ENCODE data around the gene CYP2W1.
"Not testable (repeated sequence)": the region's sequence is repeated elsewhere in the genome, so short reads cannot be mapped to it uniquely, and the experiment has no call there.

The CYP2W1 gene

GRCh38 chr7:983004-983615, at the start of gene CYP2W1:
Gene CYP2W1, plus strand, starts transcription at chr7:983181. Its CDS starts 31 bp downstream, at chr7:983212.
- no peak for DNase-seq

GRCh38 chr7:934469-935163, 48.4 kb upstream of the CYP2W1 start:
- no peak for DNase-seq

DNA sequence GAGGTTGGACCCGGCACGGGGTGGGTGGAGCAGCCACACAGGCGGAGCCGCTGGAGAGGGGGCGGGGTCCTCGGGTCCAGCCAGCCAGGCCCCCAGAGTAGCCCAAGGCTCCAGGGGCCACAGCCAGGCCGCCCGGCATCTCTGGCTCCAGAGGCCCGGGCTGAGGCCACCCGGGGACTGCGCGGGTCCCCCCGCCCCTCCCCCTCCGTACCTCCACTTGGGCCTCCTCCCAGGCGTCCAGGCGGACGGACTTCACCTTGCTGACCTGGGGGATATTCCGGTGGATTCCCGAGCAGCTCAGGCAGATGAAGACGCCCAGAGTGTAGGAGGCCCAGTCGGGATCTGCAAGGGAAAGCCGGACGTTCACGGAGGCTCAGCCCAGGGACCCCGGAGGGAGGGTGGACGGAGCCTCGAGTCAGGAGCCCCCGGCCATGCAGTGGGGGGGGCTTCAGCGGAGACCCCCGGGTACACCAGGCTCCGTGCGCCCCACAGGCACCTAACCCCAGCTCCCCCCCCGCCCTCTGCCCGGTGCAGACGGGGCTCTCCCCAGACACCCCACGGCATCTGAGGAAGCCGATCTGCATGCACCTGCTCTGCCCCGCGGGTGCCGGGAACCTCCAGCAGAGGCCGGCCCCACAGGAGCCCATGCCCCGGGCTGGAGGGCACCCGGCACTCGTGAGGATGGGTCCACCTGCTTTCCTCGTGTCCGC, 47.7 kb upstream of the CYP2W1 start:
- no peak for DNase-seq

GRCh38 chr7:935874-936385, 47.1 kb upstream of the CYP2W1 start:
- no peak for DNase-seq

DNA sequence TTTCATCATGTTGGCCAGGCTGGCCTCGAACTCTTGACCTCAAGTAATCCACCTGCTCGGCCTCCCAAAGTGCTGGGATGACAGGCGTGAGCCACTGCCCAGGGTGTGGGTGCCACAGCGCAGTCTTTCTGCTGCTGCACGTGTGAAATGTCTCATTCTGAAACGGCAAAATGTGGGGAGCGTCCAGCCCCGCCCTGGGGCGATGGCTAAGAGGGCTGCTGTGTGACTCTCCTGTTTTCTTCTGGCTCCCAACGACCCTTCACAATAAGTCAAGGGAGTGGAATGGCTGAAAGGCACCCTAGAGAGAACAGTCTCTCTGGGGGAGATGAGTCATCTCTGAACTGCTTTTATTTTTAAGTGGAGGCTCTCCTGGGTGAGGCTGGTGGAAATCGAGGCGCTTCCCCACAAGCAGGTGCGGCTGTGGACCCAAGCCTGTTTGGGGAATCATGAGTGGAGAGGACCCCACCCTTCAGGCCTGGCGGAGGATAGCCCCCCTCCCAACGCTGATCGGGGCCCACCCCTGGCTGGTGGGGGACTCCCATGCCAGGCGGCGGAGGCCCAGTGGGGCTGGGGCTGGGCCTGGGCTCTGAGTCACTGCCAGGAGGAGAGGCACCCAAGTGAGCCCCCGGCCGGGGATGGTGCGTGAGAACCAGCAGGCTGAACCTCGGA, 46.5 kb upstream of the CYP2W1 start:
- DNase-seq, result peak; percentile 79

GRCh38 chr7:937856-938484, 45.0 kb upstream of the CYP2W1 start:
- DNase-seq, result no peak

- DNase-seq, result no peak
Observed at GRCh38 chr7:938546-939185, 44.3 kb upstream of the CYP2W1 start.

DNA sequence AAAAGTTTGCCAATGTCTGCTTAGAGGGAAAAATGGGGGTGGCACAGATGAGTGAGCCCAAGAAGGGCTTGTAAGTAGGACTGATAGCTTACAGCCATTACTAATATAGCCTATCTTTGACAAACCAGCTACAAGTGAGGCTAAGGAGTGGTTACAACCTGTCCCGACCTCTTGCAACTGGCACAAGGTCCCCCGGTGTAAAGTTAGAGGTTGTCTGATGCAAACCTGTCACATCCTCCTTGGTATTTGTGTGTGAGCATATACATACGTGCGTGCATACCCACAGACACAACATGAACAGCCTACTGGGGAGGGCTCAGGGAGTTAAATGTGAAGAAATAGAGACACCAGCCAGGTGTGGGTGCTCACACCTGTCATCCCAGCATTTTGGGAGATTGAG, 43.1 kb upstream of the CYP2W1 start:
- no peak for DNase-seq

DNA sequence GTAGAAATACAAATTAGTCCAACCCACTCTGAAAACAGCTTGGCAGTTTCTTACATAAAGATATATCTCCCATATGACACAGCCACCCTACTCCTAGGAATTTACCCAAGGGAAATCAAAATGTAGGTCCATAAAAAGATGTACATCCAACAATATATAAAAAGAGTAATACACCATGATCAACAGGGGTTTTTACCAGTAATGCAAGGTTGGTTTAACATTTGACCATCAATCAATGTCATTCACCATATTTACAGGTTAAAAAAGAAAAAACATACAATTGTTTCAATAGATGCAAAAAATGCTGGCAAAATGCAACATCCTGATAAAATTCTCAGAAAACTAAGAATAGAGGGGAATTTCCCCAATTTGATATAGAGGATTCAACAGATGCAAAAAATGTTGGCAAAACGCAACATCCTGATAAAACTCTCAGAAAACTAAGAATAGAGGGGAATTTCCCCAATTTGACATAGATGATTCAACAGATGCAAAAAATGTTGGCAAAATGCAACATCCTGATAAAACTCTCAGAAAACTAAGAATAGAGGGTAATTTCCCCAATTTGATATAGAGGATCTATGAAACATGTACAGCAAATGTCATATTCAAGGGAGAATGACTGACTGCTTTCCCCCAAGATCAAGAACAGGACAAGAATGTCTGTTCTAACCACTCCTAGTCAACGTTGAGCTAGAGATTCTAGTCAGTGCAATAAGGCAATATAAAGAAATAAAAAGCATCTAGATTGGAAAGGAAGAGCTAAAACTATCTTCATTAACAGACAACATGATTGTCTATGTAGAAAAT, 42.2 kb upstream of the CYP2W1 start:
- no peak for DNase-seq

DNA sequence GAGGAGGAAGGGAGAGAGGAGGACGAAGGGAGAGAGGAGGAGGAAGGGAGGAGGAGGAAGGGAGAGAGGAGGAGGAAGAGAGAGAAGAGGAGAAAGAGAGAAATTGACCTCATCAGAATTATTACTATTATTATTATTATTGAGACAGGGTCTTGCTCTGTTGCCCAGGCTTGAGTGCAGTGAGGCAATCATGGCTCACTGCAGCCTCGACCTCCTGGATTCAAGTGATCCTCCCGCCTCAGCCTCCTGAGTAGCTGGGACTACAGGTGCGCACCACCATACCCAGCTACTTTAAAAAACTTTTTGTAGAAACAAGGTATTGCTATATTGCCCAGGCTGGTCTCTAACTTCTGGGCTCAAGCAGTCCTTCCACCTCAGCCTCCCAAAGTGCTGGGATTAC, 39.2 kb upstream of the CYP2W1 start:
- not testable (repeated sequence) for DNase-seq

DNA sequence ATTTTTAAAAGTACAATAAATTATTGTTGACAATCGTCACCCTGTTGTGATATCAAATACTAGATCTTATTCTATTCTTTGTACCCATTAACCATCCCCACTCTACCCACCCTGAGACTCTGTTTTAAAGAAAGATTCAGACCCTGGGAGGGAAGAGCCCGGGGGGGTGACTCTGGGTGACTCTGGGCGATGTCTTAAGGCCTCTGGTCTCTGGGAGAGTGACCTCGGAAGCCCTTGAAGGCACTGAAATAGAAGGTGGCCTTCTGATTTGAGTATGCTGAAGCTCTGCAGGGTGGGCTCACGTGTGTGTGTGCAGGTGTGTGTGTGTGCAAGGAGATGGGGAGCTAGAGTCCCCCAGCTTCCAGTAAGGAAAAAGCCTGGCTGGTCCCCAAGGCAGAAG, 38.2 kb upstream of the CYP2W1 start:
- no peak for DNase-seq

DNA sequence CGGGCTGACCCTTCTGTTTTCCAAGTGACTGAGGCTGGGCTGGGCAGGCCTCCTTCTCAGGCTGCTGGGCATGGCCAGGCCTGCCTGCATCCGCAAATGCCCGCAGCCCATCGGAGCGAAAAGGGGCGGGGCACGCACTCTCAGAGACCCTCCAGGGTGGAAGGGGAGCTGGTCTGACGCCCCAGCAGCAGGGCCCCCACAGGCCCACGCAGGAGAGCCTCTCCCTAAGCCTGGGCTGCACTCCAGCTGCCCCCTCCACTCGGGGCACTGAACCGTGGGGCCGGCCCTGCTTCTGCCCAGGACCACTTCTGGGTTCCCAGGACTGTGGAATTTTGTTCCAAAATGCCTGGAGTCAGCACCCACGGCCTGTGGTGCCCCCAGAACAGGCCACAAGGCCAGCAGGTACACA, 37.8 kb upstream of the CYP2W1 start:
- no peak for DNase-seq

- DNase-seq, result no peak
Observed at GRCh38 chr7:945556-946255, 37.3 kb upstream of the CYP2W1 start.

DNA sequence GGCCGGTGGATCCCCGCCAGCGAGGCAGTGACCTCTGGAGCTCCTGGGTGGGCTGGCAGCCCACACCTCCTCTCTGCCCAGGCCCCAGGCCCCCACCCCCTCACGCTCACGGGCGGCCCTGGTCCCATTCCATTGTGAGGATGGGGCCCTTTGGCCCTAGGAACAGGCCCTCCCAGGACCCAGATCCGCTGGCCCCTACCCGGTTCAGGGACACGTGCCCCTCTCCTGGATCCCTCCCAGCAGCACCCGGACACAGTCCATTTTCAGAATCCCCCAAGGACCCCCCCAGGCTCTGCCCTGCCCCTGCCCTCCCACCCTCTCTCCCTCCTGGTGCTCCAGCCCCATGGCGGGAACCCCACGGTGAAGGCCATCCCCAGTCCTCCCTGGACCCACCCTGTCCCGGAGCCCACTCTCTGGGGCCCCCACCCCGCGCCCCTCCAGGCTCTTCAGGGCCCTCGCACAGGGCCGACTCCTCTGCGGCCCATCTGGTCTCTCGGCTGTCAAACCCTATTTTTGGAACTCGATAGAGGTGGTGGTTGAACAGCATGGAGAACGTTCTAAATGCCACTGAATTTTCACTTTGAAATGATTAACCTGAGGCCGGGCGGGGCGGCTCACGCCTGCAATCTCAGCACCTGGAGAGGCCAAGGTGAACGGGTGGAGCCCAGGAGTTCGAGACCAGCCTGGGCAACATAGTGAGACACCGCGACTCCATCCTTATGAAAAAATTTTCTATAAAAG, 36.6 kb upstream of the CYP2W1 start:
- DNase-seq, result no peak

- no peak for DNase-seq
Observed at GRCh38 chr7:947391-948210, 35.4 kb upstream of the CYP2W1 start.

DNA sequence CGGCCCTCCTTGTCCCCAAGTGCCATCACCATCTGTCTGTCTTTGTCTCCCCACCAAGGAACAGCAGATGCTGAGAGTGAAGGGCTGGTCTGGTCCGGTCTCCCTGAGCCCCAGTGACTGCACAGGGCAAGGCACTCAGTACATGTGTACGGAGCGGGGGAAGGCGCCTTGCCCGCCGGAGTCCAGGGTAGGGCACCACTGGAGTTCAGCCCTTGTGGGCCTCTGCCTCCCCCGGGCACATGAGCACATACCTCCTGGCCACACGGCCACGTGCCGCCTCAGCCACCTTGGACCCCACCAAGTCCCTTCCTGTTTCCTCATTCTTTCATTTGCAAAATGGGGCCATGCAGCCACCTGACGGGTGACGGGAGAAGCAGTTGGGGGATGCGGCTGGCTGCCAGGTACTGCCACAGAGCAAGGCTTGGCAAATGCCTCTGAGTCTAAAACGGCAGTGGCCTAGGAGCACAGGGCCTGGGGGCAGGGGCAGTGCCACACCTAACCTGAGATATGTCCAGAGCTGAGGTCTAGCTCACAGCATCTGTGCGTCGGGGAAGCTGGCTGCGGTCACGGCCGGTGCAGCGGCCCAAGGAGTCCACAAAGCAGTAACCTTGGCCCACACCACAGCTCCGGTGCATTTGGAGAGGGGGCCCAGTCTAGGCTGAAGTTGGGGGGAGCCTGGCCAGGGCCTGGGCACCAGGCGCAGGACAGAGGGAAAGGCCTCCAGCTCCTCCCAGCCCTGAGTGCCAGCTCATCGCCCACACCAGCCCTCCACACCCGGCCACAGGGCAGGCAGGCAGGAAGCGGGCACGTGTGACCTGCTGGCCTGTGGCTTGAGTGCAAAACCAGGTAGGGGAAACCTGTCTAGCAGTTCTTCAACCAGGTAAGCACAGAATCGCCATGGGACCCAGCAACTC, 33.7 kb upstream of the CYP2W1 start:
- no peak for DNase-seq

DNA sequence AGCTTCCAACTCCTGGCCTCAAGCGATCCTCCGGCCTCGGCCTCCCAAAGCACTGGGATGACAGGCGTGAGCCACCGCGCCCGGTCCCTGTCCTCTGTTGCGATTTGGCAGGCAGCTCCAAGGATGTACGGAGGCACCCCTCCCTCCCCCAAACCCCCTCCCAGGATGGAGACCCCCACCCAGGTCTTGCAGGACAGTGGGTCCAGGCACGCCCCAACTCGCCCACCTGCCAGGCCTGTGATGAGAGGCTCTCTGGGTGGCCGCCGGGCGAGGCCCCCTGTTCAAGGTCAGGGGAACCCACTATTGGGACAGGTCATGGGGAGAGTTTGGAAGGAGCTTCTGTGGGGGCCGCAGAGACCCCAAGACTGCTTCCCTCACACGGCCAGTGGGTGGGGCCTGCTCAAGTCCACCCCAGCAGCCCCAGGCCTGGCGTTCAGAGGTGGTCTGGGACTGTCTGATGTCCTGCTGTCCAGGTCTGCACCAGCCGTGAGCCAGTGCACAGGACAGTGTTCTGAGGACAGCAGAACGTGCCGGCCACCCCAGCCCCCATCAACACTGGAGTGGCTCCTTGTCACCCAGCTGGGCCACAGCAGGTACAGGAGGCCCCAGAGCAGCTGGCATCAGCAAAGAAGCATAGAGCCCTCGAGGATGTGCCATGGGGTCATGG, 31.0 kb upstream of the CYP2W1 start:
- no peak for DNase-seq
